Kidney (tissue), 14 donors: ENCODE measurements around the gene PODNL1. TPM values are rescaled to one million over a fixed set of nuclear protein-coding genes. Genes with fewer than 3 reads are reported as not detected.

ENCODE experiments used
- DNase-seq, 5 donors: peaks; one replicate each; pipeline ENCODE4 v3.0.0-alpha.2; 2013 to 2020
- FAIRE-seq: peaks from 2 replicates; lab custom pipeline; 2012; peaks lifted over from hg19 to GRCh38; lab: Jason Lieb, UNC
- H3K27ac ChIP-seq, 2 donors: one replicate each; pipeline ENCODE4 v1.7.0; 2013; ENCODE audit warnings: low read depth in 2 of 2, low read length in 2 of 2, inconsistent platforms in 1 of 2
- H3K27me3 ChIP-seq: one replicate; pipeline ENCODE4 v1.7.1; 2013; ENCODE audit warnings: low read length, inconsistent platforms; ENCODE audit not compliant: control insufficient read depth, insufficient read depth
- H3K36me3 ChIP-seq, 3 donors: one replicate each; pipeline versions ENCODE4 v1.7.0 to v1.7.1; 2013; ENCODE audit warnings: low read length in 3 of 3, control low read depth in 1 of 3, inconsistent platforms in 1 of 3; ENCODE audit not compliant: insufficient read depth in 3 of 3, control insufficient read depth in 2 of 3
- H3K4me1 ChIP-seq, 3 donors: one replicate each; pipeline versions ENCODE4 v1.7.0 to v1.7.1; 2013; ENCODE audit warnings: low read length in 3 of 3, inconsistent platforms in 1 of 3, low read depth in 1 of 3; ENCODE audit not compliant: control insufficient read depth in 2 of 3, insufficient read depth in 2 of 3
- H3K4me3 ChIP-seq, 3 donors: one replicate each; pipeline versions ENCODE4 v1.7.0 to v1.8.1; 2013; ENCODE audit warnings: low read length in 3 of 3, control low read depth in 1 of 3, inconsistent platforms in 1 of 3
- H3K9ac ChIP-seq, 3 donors: one replicate each; pipeline versions ENCODE4 v1.7.0 to v1.7.1; 2013; ENCODE audit warnings: low read length in 3 of 3, control low read depth in 1 of 3, inconsistent platforms in 1 of 3
- H3K9me3 ChIP-seq, 3 donors: one replicate each; pipeline versions ENCODE4 v1.7.0 to v1.7.1; 2013; ENCODE audit warnings: low read length in 3 of 3, control low read depth in 1 of 3, inconsistent platforms in 1 of 3; ENCODE audit not compliant: control insufficient read depth in 2 of 3, insufficient read depth in 1 of 3
- intact Hi-C: fragments of 100-400 bp; cut with DNase I; formaldehyde crosslinking; loops from one replicate; pipeline ENCODE4 v1.11.1; 2022
- polyA plus RNA-seq: library from polyadenylated mRNA; stranded (reverse); fragments of 350-450 nt; fragmentation: Illumina TruSeq; extraction: RNeasy Lipid Tissue Mini Kit (QIAGEN cat#74804); gene quantifications from one replicate; pipeline ENCODE4 v1.2.3, GENCODE V29; 2014; ENCODE audit warnings: low read depth, low replicate concordance; ENCODE audit not compliant: insufficient read depth
- total RNA-seq: library from RNA; stranded (reverse); fragmentation: NEBNext Ultra II Directional; extraction: Animal tissue kit (Norgen Biotek cat#: 25700); gene quantifications from one replicate; pipeline ENCODE4 v1.2.1, GENCODE V29; 2021
- TF ChIP-seq, protein P1 (sequence below): IDR thresholded peaks from 3 replicates; pipeline ENCODE4 v1.5.1; 2012; ENCODE audit warnings: mild to moderate bottlenecking, moderate library complexity, borderline replicate concordance; ENCODE audit not compliant: insufficient read depth; ENCODE audit errors: extremely low read depth
- donor health status: control.
- donor health status: control.
- donor health status: control.
- donor health status: control.
- donor health status: control.
- donor health status: DM: yes; HTN: yes; CAD: no.
- donor health status: Normal renal cell carcinoma (clear cell type).

The PODNL1 gene
- total and polyA plus RNA-seq, 2 donors from 2014 or later, result 3.0 TPM; not detected in 1

DNA sequence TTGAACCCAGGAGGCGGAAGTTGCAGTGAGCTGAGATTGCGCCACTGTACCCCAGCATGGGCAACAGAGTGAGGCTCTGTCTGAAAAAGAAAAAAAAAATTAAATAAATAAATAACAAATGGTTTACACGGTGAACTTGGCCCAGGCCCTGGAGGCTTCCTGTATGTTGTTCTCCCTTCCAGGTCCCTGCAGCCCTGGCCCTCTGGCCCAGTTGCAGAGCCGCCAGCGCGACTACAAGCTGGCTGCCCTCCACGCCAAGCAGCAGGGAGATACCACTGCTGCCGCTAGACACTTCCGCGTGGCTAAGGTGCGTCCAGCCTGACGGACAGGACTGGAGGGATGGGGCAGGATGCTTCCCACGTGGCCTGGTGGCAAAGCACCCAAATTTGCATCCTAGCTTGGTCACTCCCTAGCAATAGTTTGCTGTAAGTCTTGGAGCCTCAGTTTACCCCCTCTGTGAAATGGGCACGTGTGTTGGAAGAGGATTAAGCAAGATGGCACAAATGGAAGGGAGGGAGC lies 20.3 kb downstream of the PODNL1 start:
- Histone ChIP-seq H3K9ac (no peak overlapping the region), H3K4me1 (no peaks in the 10 kb centered on the region), H3K27me3 (no peaks in the 10 kb centered on the region), H3K27ac (no peak overlapping the region), H3K9me3 (no peaks in the 10 kb centered on the region), H3K4me3 (no peak overlapping the region), H3K36me3 (peaks cover 2 to 17% (median 10%) of the 10 kb centered on the region in 3 donors)
- TF ChIP-seq, protein P1, sequence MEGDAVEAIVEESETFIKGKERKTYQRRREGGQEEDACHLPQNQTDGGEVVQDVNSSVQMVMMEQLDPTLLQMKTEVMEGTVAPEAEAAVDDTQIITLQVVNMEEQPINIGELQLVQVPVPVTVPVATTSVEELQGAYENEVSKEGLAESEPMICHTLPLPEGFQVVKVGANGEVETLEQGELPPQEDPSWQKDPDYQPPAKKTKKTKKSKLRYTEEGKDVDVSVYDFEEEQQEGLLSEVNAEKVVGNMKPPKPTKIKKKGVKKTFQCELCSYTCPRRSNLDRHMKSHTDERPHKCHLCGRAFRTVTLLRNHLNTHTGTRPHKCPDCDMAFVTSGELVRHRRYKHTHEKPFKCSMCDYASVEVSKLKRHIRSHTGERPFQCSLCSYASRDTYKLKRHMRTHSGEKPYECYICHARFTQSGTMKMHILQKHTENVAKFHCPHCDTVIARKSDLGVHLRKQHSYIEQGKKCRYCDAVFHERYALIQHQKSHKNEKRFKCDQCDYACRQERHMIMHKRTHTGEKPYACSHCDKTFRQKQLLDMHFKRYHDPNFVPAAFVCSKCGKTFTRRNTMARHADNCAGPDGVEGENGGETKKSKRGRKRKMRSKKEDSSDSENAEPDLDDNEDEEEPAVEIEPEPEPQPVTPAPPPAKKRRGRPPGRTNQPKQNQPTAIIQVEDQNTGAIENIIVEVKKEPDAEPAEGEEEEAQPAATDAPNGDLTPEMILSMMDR, result no peak
- intact Hi-C loops, result no loop called here
- no peak for FAIRE-seq
- no peak for DNase-seq

- Histone ChIP-seq H3K4me3 (no peak overlapping the region), H3K9me3 (no peaks in the 10 kb centered on the region), H3K36me3 (peaks cover 0 to 9% (median 4%) of the 10 kb centered on the region in 3 donors), H3K9ac (no peak overlapping the region), H3K4me1 (no peaks in the 10 kb centered on the region), H3K27me3 (no peaks in the 10 kb centered on the region), H3K27ac (no peak overlapping the region)
- TF ChIP-seq, protein P1, result no peak
- intact Hi-C loops, result no loop called here
- FAIRE-seq (no peak), DNase-seq (no peak)
These were observed 23.4 kb downstream of the PODNL1 start for GRCh38 chr19:13914777-13915176.

DNA sequence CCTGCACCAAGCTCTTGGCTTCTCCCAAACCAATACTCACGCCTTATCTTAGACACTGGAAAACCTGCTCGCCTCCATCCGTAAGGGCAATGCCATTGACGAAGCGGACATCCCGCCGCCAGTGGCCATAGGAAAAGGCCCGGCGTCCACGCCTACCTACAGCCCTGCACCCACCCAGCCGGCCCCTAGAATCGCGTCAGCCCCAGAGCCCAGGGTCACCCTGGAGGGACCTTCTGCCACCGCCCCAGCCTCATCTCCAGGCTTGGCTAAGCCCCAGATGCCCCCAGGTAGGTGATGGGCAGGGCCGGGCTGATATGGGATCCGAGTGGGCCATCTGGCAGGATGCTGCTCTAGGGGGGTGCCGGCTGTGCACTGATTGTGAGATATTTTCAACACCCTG lies 24.9 kb downstream of the PODNL1 start:
- H3K9ac ChIP-seq, result no peak overlapping the region
- no peaks in the 10 kb centered on the region for H3K27me3 ChIP-seq
- H3K27ac ChIP-seq, result no peak overlapping the region
- no peak for DNase-seq
- intact Hi-C loops, result no loop called here
- H3K4me3 ChIP-seq, result no peak overlapping the region
- no peaks in the 10 kb centered on the region for H3K9me3 ChIP-seq
- no peak for FAIRE-seq
- H3K4me1 ChIP-seq, result no peaks in the 10 kb centered on the region
- peaks cover 0 to 12% (median 3%) of the 10 kb centered on the region in 3 donors for H3K36me3 ChIP-seq
- TF ChIP-seq, protein P1, result no peak

DNA sequence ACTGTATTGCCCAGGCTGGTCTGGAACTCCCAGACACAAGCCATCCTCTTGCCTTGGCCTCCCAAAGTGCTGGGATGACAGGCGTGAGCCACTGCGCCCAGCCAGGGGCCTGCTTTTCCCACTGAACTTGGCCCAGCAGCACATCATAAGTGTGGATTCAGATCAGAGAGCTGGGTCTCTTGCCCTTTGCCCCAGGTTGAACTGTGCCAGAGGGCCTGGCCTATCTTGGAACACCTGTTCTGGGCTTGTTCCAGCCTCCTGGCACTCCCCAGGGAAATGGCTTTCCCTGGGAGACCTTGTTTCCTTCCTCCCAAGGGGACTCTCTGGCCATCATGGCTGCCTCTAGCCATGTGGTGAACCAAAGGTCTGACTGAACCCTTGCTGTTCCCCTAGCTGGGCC lies 28.8 kb downstream of the PODNL1 start:
- TF ChIP-seq, protein P1, result no peak
- H3K27ac ChIP-seq, result no peak overlapping the region
- peaks cover 0 to 10% (median 4%) of the 10 kb centered on the region in 3 donors for H3K4me1 ChIP-seq
- no peak overlapping the region for H3K4me3 ChIP-seq
- no peak overlapping the region for H3K9ac ChIP-seq
- intact Hi-C loops, result no loop called here
- H3K27me3 ChIP-seq, result no peaks in the 10 kb centered on the region
- H3K36me3 ChIP-seq, result peaks cover 0 to 9% (median 0%) of the 10 kb centered on the region in 3 donors
- H3K9me3 ChIP-seq, result no peaks in the 10 kb centered on the region
- FAIRE-seq (no peak), DNase-seq (no peak)
